ENCODE results near the gene SLC23A1. TPM values are rescaled to one million over a fixed set of nuclear protein-coding genes. Genes with fewer than 3 reads are reported as not detected.

SLC23A1 gene
- total and polyA plus RNA-seq, 9 of the 15 experiments (the other 6 are each of a cell fraction or from before 2014, with no cell fraction given): 0.03 to 0.20 (median 0.05) TPM; not detected in 5

DNA sequence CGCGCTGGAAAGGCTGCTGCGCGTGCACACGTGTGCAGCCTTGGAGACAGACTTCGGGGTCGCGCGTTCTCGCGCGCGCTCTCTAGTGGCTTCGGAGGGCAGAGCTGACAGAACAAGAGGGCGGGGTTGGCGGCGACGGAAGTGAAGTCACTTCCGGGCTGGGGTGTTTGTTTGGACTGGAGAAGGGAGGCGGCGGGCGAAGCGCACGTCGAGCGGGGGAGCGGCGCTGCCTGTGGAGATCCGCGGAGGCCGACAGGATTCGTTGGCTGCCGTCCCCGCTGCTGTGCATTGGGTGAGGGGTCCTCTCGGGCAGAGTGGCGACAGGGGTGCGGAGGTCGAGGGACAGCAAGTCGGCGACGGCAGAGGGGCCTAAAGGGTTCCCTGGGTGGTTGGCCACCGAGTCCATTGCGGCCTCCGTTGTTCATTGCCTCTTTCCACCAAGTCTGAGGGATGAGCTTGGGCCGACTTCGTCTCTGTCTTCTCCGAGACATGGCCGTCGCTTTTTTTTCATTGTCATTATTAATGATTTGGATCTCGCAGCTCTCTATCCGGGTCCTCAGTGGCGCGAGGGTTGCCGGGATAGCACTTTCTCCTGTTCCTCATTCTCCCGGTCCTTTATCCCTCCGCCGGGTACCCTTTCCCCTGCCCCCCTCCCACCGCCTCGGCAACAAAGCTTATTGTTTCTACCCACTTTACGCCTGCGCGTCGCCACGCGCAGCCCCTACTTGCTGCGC, 41.2 kb downstream of the SLC23A1 start, which contains the start of gene PAIP2 (continued):
- TF ChIP-seq PML (IDR thresholded peaks at IDR 0.05; ENCODE audit: low read length): peak; percentile 89; the same call in 1 of the 2 replicates
- no peak for TF ChIP-seq STAT5B (CRISPR knock-in tag; IDR thresholded peaks at IDR 0.05)
- TF ChIP-seq, protein P1, sequence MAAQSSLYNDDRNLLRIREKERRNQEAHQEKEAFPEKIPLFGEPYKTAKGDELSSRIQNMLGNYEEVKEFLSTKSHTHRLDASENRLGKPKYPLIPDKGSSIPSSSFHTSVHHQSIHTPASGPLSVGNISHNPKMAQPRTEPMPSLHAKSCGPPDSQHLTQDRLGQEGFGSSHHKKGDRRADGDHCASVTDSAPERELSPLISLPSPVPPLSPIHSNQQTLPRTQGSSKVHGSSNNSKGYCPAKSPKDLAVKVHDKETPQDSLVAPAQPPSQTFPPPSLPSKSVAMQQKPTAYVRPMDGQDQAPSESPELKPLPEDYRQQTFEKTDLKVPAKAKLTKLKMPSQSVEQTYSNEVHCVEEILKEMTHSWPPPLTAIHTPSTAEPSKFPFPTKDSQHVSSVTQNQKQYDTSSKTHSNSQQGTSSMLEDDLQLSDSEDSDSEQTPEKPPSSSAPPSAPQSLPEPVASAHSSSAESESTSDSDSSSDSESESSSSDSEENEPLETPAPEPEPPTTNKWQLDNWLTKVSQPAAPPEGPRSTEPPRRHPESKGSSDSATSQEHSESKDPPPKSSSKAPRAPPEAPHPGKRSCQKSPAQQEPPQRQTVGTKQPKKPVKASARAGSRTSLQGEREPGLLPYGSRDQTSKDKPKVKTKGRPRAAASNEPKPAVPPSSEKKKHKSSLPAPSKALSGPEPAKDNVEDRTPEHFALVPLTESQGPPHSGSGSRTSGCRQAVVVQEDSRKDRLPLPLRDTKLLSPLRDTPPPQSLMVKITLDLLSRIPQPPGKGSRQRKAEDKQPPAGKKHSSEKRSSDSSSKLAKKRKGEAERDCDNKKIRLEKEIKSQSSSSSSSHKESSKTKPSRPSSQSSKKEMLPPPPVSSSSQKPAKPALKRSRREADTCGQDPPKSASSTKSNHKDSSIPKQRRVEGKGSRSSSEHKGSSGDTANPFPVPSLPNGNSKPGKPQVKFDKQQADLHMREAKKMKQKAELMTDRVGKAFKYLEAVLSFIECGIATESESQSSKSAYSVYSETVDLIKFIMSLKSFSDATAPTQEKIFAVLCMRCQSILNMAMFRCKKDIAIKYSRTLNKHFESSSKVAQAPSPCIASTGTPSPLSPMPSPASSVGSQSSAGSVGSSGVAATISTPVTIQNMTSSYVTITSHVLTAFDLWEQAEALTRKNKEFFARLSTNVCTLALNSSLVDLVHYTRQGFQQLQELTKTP (IDR thresholded peaks at IDR 0.05; ENCODE audit: low read depth in 1 of 2, partially characterized antibody in 2 of 2): peak; percentile 65 to 76
- no peak for TF ChIP-seq ZNF24 (IDR thresholded peaks at IDR 0.05)
- TF ChIP-seq, protein P2, sequence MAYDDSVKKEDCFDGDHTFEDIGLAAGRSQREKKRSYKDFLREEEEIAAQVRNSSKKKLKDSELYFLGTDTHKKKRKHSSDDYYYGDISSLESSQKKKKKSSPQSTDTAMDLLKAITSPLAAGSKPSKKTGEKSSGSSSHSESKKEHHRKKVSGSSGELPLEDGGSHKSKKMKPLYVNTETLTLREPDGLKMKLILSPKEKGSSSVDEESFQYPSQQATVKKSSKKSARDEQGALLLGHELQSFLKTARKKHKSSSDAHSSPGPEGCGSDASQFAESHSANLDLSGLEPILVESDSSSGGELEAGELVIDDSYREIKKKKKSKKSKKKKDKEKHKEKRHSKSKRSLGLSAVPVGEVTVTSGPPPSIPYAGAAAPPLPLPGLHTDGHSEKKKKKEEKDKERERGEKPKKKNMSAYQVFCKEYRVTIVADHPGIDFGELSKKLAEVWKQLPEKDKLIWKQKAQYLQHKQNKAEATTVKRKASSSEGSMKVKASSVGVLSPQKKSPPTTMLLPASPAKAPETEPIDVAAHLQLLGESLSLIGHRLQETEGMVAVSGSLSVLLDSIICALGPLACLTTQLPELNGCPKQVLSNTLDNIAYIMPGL (CRISPR knock-in tag; IDR thresholded peaks at IDR 0.05): peak; percentile 83; the same call in 1 of the 2 replicates
- TF ChIP-seq TCFL5 (CRISPR knock-in tag; conservative IDR thresholded peaks at IDR 0.05): no peak
- TF ChIP-seq HDAC8 (tag; IDR thresholded peaks at IDR 0.05): peak; percentile 74
- TF ChIP-seq FOXJ3 (CRISPR knock-in tag; IDR thresholded peaks at IDR 0.05): no peak
- peak; percentile 34 for TF ChIP-seq ASH1L (IDR thresholded peaks at IDR 0.05; ENCODE audit: borderline replicate concordance, low read depth, partially characterized antibody)
- TF ChIP-seq BRCA1 (IDR thresholded peaks at IDR 0.05): no peak
- TF ChIP-seq BRCA1 (CRISPR knock-in tag; IDR thresholded peaks at IDR 0.05): no peak
- TF ChIP-seq, protein P3, sequence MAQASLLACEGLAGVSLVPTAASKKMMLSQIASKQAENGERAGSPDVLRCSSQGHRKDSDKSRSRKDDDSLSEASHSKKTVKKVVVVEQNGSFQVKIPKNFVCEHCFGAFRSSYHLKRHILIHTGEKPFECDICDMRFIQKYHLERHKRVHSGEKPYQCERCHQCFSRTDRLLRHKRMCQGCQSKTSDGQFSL (CRISPR knock-in tag; IDR thresholded peaks at IDR 0.05): no peak; the same call in 1 of the 2 replicates
- TF ChIP-seq, protein P3 (tag; IDR thresholded peaks at IDR 0.05): no peak
- TF ChIP-seq, protein P4, sequence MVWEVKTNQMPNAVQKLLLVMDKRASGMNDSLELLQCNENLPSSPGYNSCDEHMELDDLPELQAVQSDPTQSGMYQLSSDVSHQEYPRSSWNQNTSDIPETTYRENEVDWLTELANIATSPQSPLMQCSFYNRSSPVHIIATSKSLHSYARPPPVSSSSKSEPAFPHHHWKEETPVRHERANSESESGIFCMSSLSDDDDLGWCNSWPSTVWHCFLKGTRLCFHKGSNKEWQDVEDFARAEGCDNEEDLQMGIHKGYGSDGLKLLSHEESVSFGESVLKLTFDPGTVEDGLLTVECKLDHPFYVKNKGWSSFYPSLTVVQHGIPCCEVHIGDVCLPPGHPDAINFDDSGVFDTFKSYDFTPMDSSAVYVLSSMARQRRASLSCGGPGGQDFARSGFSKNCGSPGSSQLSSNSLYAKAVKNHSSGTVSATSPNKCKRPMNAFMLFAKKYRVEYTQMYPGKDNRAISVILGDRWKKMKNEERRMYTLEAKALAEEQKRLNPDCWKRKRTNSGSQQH (CRISPR knock-in tag; IDR thresholded peaks at IDR 0.05): no peak
- TF ChIP-seq NR2C2 (CRISPR knock-in tag; IDR thresholded peaks at IDR 0.05): peak; percentile 18; the same call in 1 of the 2 replicates
- peak; percentile 77 for TF ChIP-seq NR2C2 (tag; IDR thresholded peaks at IDR 0.05)
- TF ChIP-seq BRD4 (IDR thresholded peaks at IDR 0.05): 0 out of 2 replicates have a peak, but pooled peaks have one; percentile 80
- TF ChIP-seq GTF2F1 (IDR thresholded peaks at IDR 0.05; ENCODE audit: low read depth, low read length): peak; percentile 37; the same call in 1 of the 2 replicates
- no peak for TF ChIP-seq CHD4 (IDR thresholded peaks at IDR 0.05; ENCODE audit: insufficient read depth, insufficient replicate concordance, low read depth, low read length, poor library complexity, severe bottlenecking)
